K562 (cell line): ENCODE data around the gene UBE2I. TPM values are rescaled to one million over a fixed set of nuclear protein-coding genes. Genes with fewer than 3 reads are reported as not detected.

Source experiments
- ASH1L ChIP-seq: fragments of 450-650 bp; IDR thresholded peaks from 2 replicates; pipeline ENCODE4 v1.6.1; 2018; ENCODE audit warnings: borderline replicate concordance, mild to moderate bottlenecking, low read depth; ENCODE audit not compliant: partially characterized antibody
- FOXM1 ChIP-seq, 2 experiments: fragments of 450-650 bp in 1 of 2; sonication (generic) in 1 of 2; formaldehyde crosslinking in 1 of 2; IDR thresholded peaks; 2 replicates each; pipeline versions ENCODE4 v1.6.1 to v1.9.0; 2017 to 2022; ENCODE audit warnings: low read depth in 2 of 2, mild to moderate bottlenecking in 2 of 2, missing genetic modification reagents in 1 of 2, moderate library complexity in 1 of 2
- NEUROD1 ChIP-seq: fragments of 150-350 bp; IDR thresholded peaks from 2 replicates; pipeline ENCODE4 v1.6.1; 2014; ENCODE audit warnings: borderline replicate concordance, low read length, low read depth; ENCODE audit not compliant: partially characterized antibody
- NR3C1 ChIP-seq: sonication (generic); formaldehyde crosslinking; IDR thresholded peaks from 2 replicates; pipeline ENCODE4 v1.8.1; 2022; ENCODE audit warnings: missing genetic modification reagents
- RAD51 ChIP-seq: fragments of 450-650 bp; IDR thresholded peaks from 2 replicates; pipeline ENCODE4 v1.7.1; 2016; ENCODE audit warnings: low read depth, mild to moderate bottlenecking, borderline replicate concordance
- RBM17 ChIP-seq: fragments of 200-400 bp; formaldehyde crosslinking; IDR thresholded peaks from 2 replicates; pipeline ENCODE4 v1.6.1; 2017; ENCODE audit warnings: low read depth, mild to moderate bottlenecking, low read length, borderline replicate concordance
- TFAM ChIP-seq: fragments of 250-450 bp; sonication (Bioruptor Pico); conservative IDR thresholded peaks from 2 replicates; pipeline ENCODE4 v1.5.0; 2021; ENCODE audit warnings: mild to moderate bottlenecking, moderate library complexity
- ZNF133 ChIP-seq: fragments of 250-450 bp; sonication (Bioruptor Pico); IDR thresholded peaks from 2 replicates; pipeline ENCODE4 v1.4.0; 2020; ENCODE audit warnings: mild to moderate bottlenecking
- polyA plus RNA-seq, 8 experiments: library from polyadenylated mRNA; depleted of rRNA in 4 of 8; stranded (reverse) in 5 of 8; unstranded in 3 of 8; fragments of >200 nt; fragmentation: Nextera tagmentation in 2 of 8; fragmentation: Illumina TruSeq in 1 of 8; extraction: Ambion mirVana in 2 of 8; extraction: Trizol in 1 of 8; gene quantifications; 2 replicates each; pipeline versions ENCODE4 v1.2.1 to v1.2.3, GENCODE V29; 2011 to 2014; ENCODE audit warnings: inconsistent platforms in 1 of 8, missing spikeins in 1 of 8
- total RNA-seq, 7 experiments: library from RNA; depleted of rRNA in 6 of 7; stranded (reverse); fragments of >200 nt in 6 of 7; fragmentation: Illumina TruSeq in 2 of 7; extraction: Trizol in 2 of 7; gene quantifications; 2 replicates each; pipeline versions ENCODE4 v1.2.1 to v1.2.3, GENCODE V29; 2011 to 2021; ENCODE audit warnings: low replicate concordance in 1 of 7
- TF ChIP-seq, protein P1 (sequence below): sonication (generic); formaldehyde crosslinking; IDR thresholded peaks from 2 replicates; pipeline ENCODE4 v1.8.1; 2023; ENCODE audit warnings: missing genetic modification reagents, mild to moderate bottlenecking, borderline replicate concordance
- TF ChIP-seq, protein P2 (sequence below): fragments of 450-650 bp; formaldehyde crosslinking; IDR thresholded peaks from 2 replicates; pipeline ENCODE4 v1.4.0; 2022; ENCODE audit warnings: mild to moderate bottlenecking, moderate library complexity
- TF ChIP-seq, protein P3 (sequence below), 2 experiments: fragments of 250-450 bp in 1 of 2; fragments of 450-650 bp in 1 of 2; sonication (Bioruptor Pico) in 1 of 2; IDR thresholded peaks; 2 replicates each; pipeline versions ENCODE4 v1.6.1 to v1.8.0; 2016 to 2021; ENCODE audit warnings: mild to moderate bottlenecking in 2 of 2, moderate library complexity in 2 of 2, missing compliant biosample characterization in 1 of 2, missing genetic modification characterization in 1 of 2
- TF ChIP-seq, protein P4 (sequence below): IDR thresholded peaks from 2 replicates; pipeline ENCODE4 v1.6.1; 2012; ENCODE audit warnings: low read depth, low read length, improper control_type of control experiment, borderline replicate concordance
- TF ChIP-seq, protein P5 (sequence below): IDR thresholded peaks from 3 replicates; pipeline ENCODE4 v1.6.1; 2011; ENCODE audit warnings: borderline replicate concordance, mild to moderate bottlenecking; ENCODE audit not compliant: insufficient read length, insufficient read depth

UBE2I gene
- total and polyA plus RNA-seq, 9 of the 15 experiments (the other 6 are each of a cell fraction or from before 2014, with no cell fraction given): 36.6 to 254 (median 104) TPM

DNA sequence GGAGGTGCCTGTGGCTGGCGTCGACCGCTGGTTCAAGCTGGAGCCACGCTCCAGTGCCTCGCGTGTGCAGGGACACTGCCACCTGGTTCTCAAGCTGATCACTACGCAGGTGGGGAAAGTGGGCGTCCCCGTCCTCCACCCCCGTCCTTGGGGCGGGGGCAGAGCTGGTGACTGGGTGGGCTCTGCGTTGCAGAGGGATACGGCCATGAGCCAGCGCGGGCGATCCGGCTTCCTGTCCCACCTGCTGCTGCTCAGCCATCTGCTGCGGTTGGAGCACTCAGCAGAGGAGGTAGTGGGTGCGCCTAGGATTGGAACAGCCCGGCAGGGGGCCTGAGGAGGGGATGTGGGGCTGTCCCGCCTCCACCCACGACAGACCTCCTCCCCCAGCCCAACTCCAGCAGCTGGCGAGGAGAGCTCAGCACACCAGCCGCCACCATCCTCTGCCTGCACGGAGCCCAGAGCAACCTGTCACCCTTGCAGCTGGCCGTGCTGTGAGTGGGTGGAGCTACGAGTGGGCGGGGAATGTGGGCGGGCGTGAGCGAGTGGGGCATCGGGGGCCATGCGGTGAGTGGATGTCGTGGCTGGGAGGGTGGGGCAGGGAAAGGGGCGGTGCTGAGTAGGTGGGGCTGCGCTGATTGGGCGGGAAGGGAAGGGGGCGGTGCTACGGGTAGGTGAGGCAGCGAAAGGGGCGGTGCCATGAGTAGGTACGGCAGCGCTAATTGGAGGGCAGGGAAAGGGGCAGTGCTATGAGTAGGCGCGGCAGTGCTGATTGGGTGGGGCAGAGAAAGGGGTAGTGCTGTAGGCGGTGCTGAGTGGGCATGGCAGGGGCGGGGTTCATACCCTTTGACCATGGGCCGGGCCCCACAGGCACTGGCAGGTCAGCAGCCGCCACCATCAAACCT lies 33.3 kb downstream of the UBE2I start (continued):
- TF ChIP-seq, protein P1, sequence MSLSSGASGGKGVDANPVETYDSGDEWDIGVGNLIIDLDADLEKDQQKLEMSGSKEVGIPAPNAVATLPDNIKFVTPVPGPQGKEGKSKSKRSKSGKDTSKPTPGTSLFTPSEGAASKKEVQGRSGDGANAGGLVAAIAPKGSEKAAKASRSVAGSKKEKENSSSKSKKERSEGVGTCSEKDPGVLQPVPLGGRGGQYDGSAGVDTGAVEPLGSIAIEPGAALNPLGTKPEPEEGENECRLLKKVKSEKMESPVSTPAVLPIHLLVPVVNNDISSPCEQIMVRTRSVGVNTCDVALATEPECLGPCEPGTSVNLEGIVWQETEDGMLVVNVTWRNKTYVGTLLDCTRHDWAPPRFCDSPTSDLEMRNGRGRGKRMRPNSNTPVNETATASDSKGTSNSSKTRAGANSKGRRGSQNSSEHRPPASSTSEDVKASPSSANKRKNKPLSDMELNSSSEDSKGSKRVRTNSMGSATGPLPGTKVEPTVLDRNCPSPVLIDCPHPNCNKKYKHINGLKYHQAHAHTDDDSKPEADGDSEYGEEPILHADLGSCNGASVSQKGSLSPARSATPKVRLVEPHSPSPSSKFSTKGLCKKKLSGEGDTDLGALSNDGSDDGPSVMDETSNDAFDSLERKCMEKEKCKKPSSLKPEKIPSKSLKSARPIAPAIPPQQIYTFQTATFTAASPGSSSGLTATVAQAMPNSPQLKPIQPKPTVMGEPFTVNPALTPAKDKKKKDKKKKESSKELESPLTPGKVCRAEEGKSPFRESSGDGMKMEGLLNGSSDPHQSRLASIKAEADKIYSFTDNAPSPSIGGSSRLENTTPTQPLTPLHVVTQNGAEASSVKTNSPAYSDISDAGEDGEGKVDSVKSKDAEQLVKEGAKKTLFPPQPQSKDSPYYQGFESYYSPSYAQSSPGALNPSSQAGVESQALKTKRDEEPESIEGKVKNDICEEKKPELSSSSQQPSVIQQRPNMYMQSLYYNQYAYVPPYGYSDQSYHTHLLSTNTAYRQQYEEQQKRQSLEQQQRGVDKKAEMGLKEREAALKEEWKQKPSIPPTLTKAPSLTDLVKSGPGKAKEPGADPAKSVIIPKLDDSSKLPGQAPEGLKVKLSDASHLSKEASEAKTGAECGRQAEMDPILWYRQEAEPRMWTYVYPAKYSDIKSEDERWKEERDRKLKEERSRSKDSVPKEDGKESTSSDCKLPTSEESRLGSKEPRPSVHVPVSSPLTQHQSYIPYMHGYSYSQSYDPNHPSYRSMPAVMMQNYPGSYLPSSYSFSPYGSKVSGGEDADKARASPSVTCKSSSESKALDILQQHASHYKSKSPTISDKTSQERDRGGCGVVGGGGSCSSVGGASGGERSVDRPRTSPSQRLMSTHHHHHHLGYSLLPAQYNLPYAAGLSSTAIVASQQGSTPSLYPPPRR (CRISPR knock-in tag): no peak
- TF ChIP-seq RAD51 (no peak), TFAM (CRISPR knock-in tag) (no peak), ASH1L (peak; percentile 75), NEUROD1 (peak; percentile 66), FOXM1 (IDR thresholded peaks at IDR 0.05; ENCODE audit: low read depth) (no peak), FOXM1 (CRISPR knock-in tag; IDR thresholded peaks at IDR 0.05; ENCODE audit: low read depth) (no peak), RBM17 (no peak), NR3C1 (no peak), ZNF133 (no peak)
- TF ChIP-seq, protein P2, sequence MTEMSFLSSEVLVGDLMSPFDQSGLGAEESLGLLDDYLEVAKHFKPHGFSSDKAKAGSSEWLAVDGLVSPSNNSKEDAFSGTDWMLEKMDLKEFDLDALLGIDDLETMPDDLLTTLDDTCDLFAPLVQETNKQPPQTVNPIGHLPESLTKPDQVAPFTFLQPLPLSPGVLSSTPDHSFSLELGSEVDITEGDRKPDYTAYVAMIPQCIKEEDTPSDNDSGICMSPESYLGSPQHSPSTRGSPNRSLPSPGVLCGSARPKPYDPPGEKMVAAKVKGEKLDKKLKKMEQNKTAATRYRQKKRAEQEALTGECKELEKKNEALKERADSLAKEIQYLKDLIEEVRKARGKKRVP (CRISPR knock-in tag): no peak
- TF ChIP-seq, protein P3, sequence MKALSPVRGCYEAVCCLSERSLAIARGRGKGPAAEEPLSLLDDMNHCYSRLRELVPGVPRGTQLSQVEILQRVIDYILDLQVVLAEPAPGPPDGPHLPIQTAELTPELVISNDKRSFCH (CRISPR knock-in tag; IDR thresholded peaks at IDR 0.05): no peak
- TF ChIP-seq, protein P3 (tag; IDR thresholded peaks at IDR 0.05): no peak
- TF ChIP-seq, protein P4, sequence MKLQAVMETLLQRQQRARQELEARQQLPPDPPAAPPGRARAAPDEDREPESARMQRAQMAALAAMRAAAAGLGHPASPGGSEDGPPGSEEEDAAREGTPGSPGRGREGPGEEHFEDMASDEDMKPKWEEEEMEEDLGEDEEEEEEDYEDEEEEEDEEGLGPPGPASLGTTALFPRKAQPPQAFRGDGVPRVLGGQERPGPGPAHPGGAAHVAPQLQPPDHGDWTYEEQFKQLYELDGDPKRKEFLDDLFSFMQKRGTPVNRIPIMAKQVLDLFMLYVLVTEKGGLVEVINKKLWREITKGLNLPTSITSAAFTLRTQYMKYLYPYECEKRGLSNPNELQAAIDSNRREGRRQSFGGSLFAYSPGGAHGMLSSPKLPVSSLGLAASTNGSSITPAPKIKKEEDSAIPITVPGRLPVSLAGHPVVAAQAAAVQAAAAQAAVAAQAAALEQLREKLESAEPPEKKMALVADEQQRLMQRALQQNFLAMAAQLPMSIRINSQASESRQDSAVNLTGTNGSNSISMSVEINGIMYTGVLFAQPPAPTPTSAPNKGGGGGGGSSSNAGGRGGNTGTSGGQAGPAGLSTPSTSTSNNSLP: no peak
- TF ChIP-seq, protein P5, sequence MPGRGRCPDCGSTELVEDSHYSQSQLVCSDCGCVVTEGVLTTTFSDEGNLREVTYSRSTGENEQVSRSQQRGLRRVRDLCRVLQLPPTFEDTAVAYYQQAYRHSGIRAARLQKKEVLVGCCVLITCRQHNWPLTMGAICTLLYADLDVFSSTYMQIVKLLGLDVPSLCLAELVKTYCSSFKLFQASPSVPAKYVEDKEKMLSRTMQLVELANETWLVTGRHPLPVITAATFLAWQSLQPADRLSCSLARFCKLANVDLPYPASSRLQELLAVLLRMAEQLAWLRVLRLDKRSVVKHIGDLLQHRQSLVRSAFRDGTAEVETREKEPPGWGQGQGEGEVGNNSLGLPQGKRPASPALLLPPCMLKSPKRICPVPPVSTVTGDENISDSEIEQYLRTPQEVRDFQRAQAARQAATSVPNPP: no peak
